HepG2 (cell line): ENCODE data around the gene PCGF5. TPM values are rescaled to one million over a fixed set of nuclear protein-coding genes. Genes with fewer than 3 reads are reported as not detected.

Source experiments
- CREM ChIP-seq, 2 experiments: sonication (generic) in 1 of 2; formaldehyde crosslinking in 1 of 2; IDR thresholded peaks; 2 replicates each; pipeline versions ENCODE4 v1.4.0 to v1.6.1; 2016 to 2020; ENCODE audit warnings: antibody characterized with exemption in 1 of 2, mild to moderate bottlenecking in 1 of 2, missing genetic modification reagents in 1 of 2
- EZH2 ChIP-seq: conservative IDR thresholded peaks from 2 replicates; pipeline ENCODE4 v1.6.1; 2012; ENCODE audit warnings: mild to moderate bottlenecking, low read depth, low read length, moderate library complexity
- FOSL2 ChIP-seq: sonication (generic); formaldehyde crosslinking; IDR thresholded peaks from 2 replicates; pipeline ENCODE4 v1.4.0; 2020; ENCODE audit warnings: missing genetic modification reagents
- GMEB2 ChIP-seq: IDR thresholded peaks from 2 replicates; pipeline ENCODE4 v1.6.1; 2016; ENCODE audit warnings: missing biosample characterization, missing genetic modification reagents, low read depth
- HNRNPH1 ChIP-seq: fragments of 200-400 bp; formaldehyde crosslinking; optimal IDR thresholded peaks from 2 replicates; pipeline ENCODE3; 2017; ENCODE audit warnings: mild to moderate bottlenecking, low read depth, low read length
- LBX2 ChIP-seq: sonication (generic); formaldehyde crosslinking; IDR thresholded peaks from 2 replicates; pipeline ENCODE4 v1.5.0; 2020; ENCODE audit warnings: missing genetic modification reagents, mild to moderate bottlenecking, borderline replicate concordance
- NKX3-1 ChIP-seq: sonication (generic); formaldehyde crosslinking; IDR thresholded peaks from 2 replicates; pipeline ENCODE4 v1.5.0; 2020; ENCODE audit warnings: missing genetic modification reagents
- RCOR2 ChIP-seq: IDR thresholded peaks from 2 replicates; pipeline ENCODE4 v1.6.1; 2016; ENCODE audit warnings: missing biosample characterization, missing genetic modification reagents
- RFX3 ChIP-seq: IDR thresholded peaks from 2 replicates; pipeline ENCODE4 v1.6.1; 2016; ENCODE audit warnings: missing biosample characterization, missing genetic modification reagents
- RFXAP ChIP-seq: sonication (generic); formaldehyde crosslinking; IDR thresholded peaks from 2 replicates; pipeline ENCODE4 v1.4.0; 2020; ENCODE audit warnings: missing genetic modification reagents, borderline replicate concordance
- RXRB ChIP-seq: IDR thresholded peaks from 2 replicates; pipeline ENCODE4 v1.6.1; 2016; ENCODE audit warnings: borderline replicate concordance, missing genetic modification reagents, missing compliant biosample characterization
- SAP130 ChIP-seq: IDR thresholded peaks from 2 replicates; pipeline ENCODE4 v1.6.1; 2016; ENCODE audit warnings: low read depth
- SIX4 ChIP-seq: sonication (generic); formaldehyde crosslinking; IDR thresholded peaks from 2 replicates; pipeline ENCODE4 v1.4.0; 2020; ENCODE audit warnings: missing genetic modification reagents
- SMARCC2 ChIP-seq: fragments of 450-650 bp; IDR thresholded peaks from 2 replicates; pipeline ENCODE4 v1.6.1; 2017; ENCODE audit warnings: antibody characterized with exemption, mild to moderate bottlenecking
- ZBTB1 ChIP-seq: sonication (generic); formaldehyde crosslinking; IDR thresholded peaks from 2 replicates; pipeline ENCODE4 v1.4.0; 2020; ENCODE audit warnings: missing genetic modification reagents, borderline replicate concordance
- ZBTB8A ChIP-seq: sonication (generic); formaldehyde crosslinking; IDR thresholded peaks from 2 replicates; pipeline ENCODE4 v1.4.0; 2020; ENCODE audit warnings: mild to moderate bottlenecking, low read depth, missing genetic modification reagents, borderline replicate concordance
- ZNF3 ChIP-seq: IDR thresholded peaks from 2 replicates; pipeline ENCODE4 v1.7.0; 2017; ENCODE audit warnings: inconsistent platforms
- ZNF337 ChIP-seq: sonication (generic); formaldehyde crosslinking; IDR thresholded peaks from 2 replicates; pipeline ENCODE4 v1.5.1; 2020; ENCODE audit warnings: missing genetic modification reagents, low read depth, mild to moderate bottlenecking, borderline replicate concordance
- ZNF407 ChIP-seq: sonication (generic); formaldehyde crosslinking; IDR thresholded peaks from one replicate; pipeline ENCODE4 v1.5.1; 2020; ENCODE audit warnings: mild to moderate bottlenecking, missing genetic modification reagents; ENCODE audit errors: not compliant biosample characterization
- ZNF558 ChIP-seq: sonication (generic); formaldehyde crosslinking; IDR thresholded peaks from 2 replicates; pipeline ENCODE4 v1.9.0; 2022; ENCODE audit warnings: mild to moderate bottlenecking, missing genetic modification reagents, borderline replicate concordance
- polyA plus RNA-seq, 8 experiments: library from polyadenylated mRNA; depleted of rRNA in 3 of 8; stranded (reverse) in 7 of 8; unstranded in 1 of 8; fragments of >200 nt; fragmentation: Illumina TruSeq in 4 of 8; extraction: Trizol in 4 of 8; gene quantifications; 2 replicates each; pipeline versions ENCODE4 v1.2.1 to v1.2.3, GENCODE V29; 2011 to 2016; ENCODE audit warnings: low read depth in 4 of 8, missing spikeins in 1 of 8, mixed read lengths in 1 of 8; ENCODE audit not compliant: insufficient read depth in 1 of 8
- total RNA-seq, 5 experiments: library from RNA; depleted of rRNA; stranded (reverse); fragments of >200 nt; fragmentation: Illumina TruSeq; extraction: Trizol; gene quantifications; 2 replicates each; pipeline ENCODE4 v1.2.3, GENCODE V29; 2016; ENCODE audit warnings: low read depth in 1 of 5

PCGF5 gene
- total and polyA plus RNA-seq, 2 of the 13 experiments (the other 11 are each of a cell fraction or from before 2014, with no cell fraction given), result 61.3 to 138 TPM

DNA sequence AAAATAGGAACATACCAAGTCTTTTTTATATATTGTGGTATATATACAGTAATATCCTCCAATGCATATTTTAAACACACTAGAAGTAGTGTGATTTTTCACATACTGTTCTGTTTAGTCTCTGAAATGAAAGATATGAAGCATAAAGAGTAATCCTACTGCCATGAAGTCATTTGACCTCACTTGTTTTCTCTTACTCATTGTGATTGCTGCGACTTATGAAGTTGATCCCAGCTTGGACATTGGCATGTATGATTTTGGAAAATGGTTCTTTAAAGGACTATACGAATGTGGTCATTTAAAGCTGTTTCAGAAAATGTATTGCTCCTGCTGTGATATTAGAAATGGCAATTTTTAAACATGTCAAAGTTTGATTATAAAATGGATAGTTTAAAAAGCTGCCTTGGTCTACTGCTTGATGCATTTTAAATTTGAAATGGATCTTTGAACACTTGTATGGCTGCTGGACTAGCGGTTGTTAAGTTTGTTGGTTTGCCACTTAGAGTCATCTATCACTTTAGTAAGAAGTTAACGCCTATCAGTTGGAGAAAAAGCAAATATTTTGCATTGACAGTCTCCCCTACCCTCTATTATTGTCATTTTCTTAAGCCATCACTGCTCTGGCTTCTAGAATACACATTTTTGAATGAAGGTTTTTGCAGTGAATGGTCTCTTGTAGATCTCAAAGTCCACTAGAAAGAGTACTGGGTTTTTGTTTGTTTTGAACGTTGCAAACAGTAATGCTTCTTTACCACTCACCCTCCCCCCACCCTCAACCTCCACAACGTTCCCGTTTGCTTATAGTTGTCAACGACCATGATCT lies 881 bp upstream of the PCGF5 start (continued):
- no peak for TF ChIP-seq SIX4 (CRISPR knock-in tag)
- TF ChIP-seq GMEB2, result no peak
- peak; percentile 91; the same call in 1 of the 2 replicates for TF ChIP-seq CREM (IDR thresholded peaks at IDR 0.05)
- TF ChIP-seq CREM (CRISPR knock-in tag; IDR thresholded peaks at IDR 0.05), result no peak
- TF ChIP-seq RFXAP, result 0 out of 2 replicates have a peak, but pooled peaks have one; percentile 32
- TF ChIP-seq ZNF558 (CRISPR knock-in tag), result no peak
- no peak for TF ChIP-seq LBX2 (CRISPR knock-in tag)
- TF ChIP-seq ZNF3, result no peak
- TF ChIP-seq NKX3-1, result no peak
- peak; percentile 83; the same call in 1 of the 2 replicates for TF ChIP-seq SAP130
- TF ChIP-seq SMARCC2, result no peak
- TF ChIP-seq ZNF407 (CRISPR knock-in tag), result no peak
- TF ChIP-seq RCOR2 (CRISPR knock-in tag), result no peak
- TF ChIP-seq EZH2, result no peak
- no peak for TF ChIP-seq ZBTB8A (CRISPR knock-in tag)
- no peak for TF ChIP-seq ZBTB1 (CRISPR knock-in tag)
- TF ChIP-seq RFX3 (CRISPR knock-in tag), result no peak
- TF ChIP-seq FOSL2 (CRISPR knock-in tag), result peak; percentile 78; the same call in 1 of the 2 replicates
- no peak for TF ChIP-seq HNRNPH1
- TF ChIP-seq ZNF337 (CRISPR knock-in tag), result no peak
- no peak; the same call in 1 of the 2 replicates for TF ChIP-seq RXRB (CRISPR knock-in tag)
